DOHH2 (cell line): Measurements from ENCODE around the gene SCUBE2.

Experiments used
- H3F3A ChIP-seq: fragments of 200-600 bp; sonication (generic), shearing (Covaris generic); 2 replicates; pipeline ENCODE4 v1.6.0; 2016; ENCODE audit warnings: antibody characterized with exemption, mild to moderate bottlenecking; ENCODE audit not compliant: control insufficient read depth, insufficient read depth
- H3K27ac ChIP-seq: fragments of 200-600 bp; sonication (generic); 2 replicates; pipeline ENCODE4 v1.5.1; 2014; ENCODE audit warnings: low read depth, mild to moderate bottlenecking, low read length, moderate library complexity
- H3K27me3 ChIP-seq: fragments of 200-600 bp; sonication (generic); 2 replicates; pipeline ENCODE4 v1.6.1; 2014; ENCODE audit warnings: mild to moderate bottlenecking, low read length, mixed read lengths; ENCODE audit not compliant: control insufficient read depth
- H3K36me3 ChIP-seq: fragments of 200-600 bp; sonication (generic); 2 replicates; pipeline ENCODE4 v1.6.1; 2014; ENCODE audit warnings: mild to moderate bottlenecking, low read length, moderate library complexity, mixed read lengths; ENCODE audit not compliant: control insufficient read depth
- H3K4me1 ChIP-seq: fragments of 200-600 bp; sonication (generic); 2 replicates; pipeline ENCODE4 v1.6.1; 2014; ENCODE audit warnings: mild to moderate bottlenecking, low read length, mixed read lengths; ENCODE audit not compliant: control insufficient read depth
- H3K4me2 ChIP-seq: fragments of 200-600 bp; sonication (generic); 2 replicates; pipeline ENCODE4 v1.6.0; 2014; ENCODE audit warnings: mild to moderate bottlenecking, low read length, moderate library complexity
- H3K4me3 ChIP-seq: fragments of 200-600 bp; sonication (generic); 2 replicates; pipeline ENCODE4 v1.5.1; 2014; ENCODE audit warnings: mild to moderate bottlenecking, low read length, mixed read lengths
- H3K79me2 ChIP-seq: fragments of 200-600 bp; sonication (generic); 2 replicates; pipeline ENCODE4 v1.6.1; 2014; ENCODE audit warnings: mild to moderate bottlenecking, low read length, mixed read lengths; ENCODE audit not compliant: control insufficient read depth
- H3K9me2 ChIP-seq: fragments of 200-600 bp; sonication (generic); replicated peaks from 2 replicates; pipeline ENCODE4 v1.6.1; 2014; ENCODE audit warnings: mild to moderate bottlenecking, low read length, mixed read lengths; ENCODE audit not compliant: control insufficient read depth
- H3K9me3 ChIP-seq: fragments of 200-600 bp; sonication (generic); 2 replicates; pipeline ENCODE4 v1.6.1; 2014; ENCODE audit warnings: antibody characterized with exemption, low read length, mixed read lengths; ENCODE audit not compliant: control insufficient read depth, insufficient read depth
- H4K20me1 ChIP-seq: fragments of 200-600 bp; sonication (generic); 2 replicates; pipeline ENCODE4 v1.6.0; 2014; ENCODE audit warnings: low read depth, mild to moderate bottlenecking, antibody characterized with exemption, low read length, moderate library complexity; ENCODE audit not compliant: control insufficient read depth, insufficient read depth
- CTCF ChIP-seq: fragments of 200-600 bp; sonication (generic); IDR thresholded peaks from one replicate; pipeline ENCODE4 v1.5.1; 2014; ENCODE audit warnings: antibody characterized with exemption, mild to moderate bottlenecking, low read depth, low read length; ENCODE audit not compliant: poor library complexity, severe bottlenecking
- EZH2phosphoT487 ChIP-seq: fragments of 200-600 bp; sonication (generic); IDR thresholded peaks from 2 replicates; pipeline ENCODE4 v1.6.1; 2017; ENCODE audit warnings: borderline replicate concordance, mild to moderate bottlenecking, antibody characterized with exemption, low read length, moderate library complexity, mixed read lengths

Gene SCUBE2

GRCh38 chr11:9070749-9071491 lies 20.5 kb downstream of the SCUBE2 start:
- H3K79me2 ChIP-seq, result no peaks in the 10 kb centered on the region
- no peaks in the 10 kb centered on the region for H3K9me3 ChIP-seq
- no peaks in the 10 kb centered on the region for H4K20me1 ChIP-seq
- peaks cover 51% of the 10 kb centered on the region for H3K27me3 ChIP-seq
- H3F3A ChIP-seq, result no peaks in the 10 kb centered on the region
- H3K4me2 ChIP-seq, result no peak overlapping the region
- H3K36me3 ChIP-seq, result no peaks in the 10 kb centered on the region
- no peaks in the 10 kb centered on the region for H3K9me2 ChIP-seq
- H3K4me3 ChIP-seq, result no peak overlapping the region
- no peaks in the 10 kb centered on the region for H3K4me1 ChIP-seq
- TF ChIP-seq CTCF (no peak), EZH2phosphoT487 (no peak)
- no peak overlapping the region for H3K27ac ChIP-seq

GRCh38 chr11:9069862-9070470 lies 21.4 kb downstream of the SCUBE2 start:
- TF ChIP-seq CTCF (no peak), EZH2phosphoT487 (no peak)
- Histone ChIP-seq H3K27me3 (peaks cover 49% of the 10 kb centered on the region), H3K36me3 (no peaks in the 10 kb centered on the region), H3K79me2 (no peaks in the 10 kb centered on the region), H3F3A (no peaks in the 10 kb centered on the region), H3K27ac (no peak overlapping the region), H3K4me3 (no peak overlapping the region), H3K9me3 (no peaks in the 10 kb centered on the region), H3K4me2 (no peak overlapping the region), H4K20me1 (no peaks in the 10 kb centered on the region), H3K4me1 (no peaks in the 10 kb centered on the region), H3K9me2 (no peaks in the 10 kb centered on the region)

GRCh38 chr11:9069256-9069655 lies 22.1 kb downstream of the SCUBE2 start:
- Histone ChIP-seq H3F3A (no peaks in the 10 kb centered on the region), H3K4me1 (no peaks in the 10 kb centered on the region), H3K27ac (no peak overlapping the region), H3K4me2 (no peak overlapping the region), H3K36me3 (no peaks in the 10 kb centered on the region), H3K79me2 (no peaks in the 10 kb centered on the region), H3K4me3 (no peak overlapping the region), H3K27me3 (peaks cover 47% of the 10 kb centered on the region), H3K9me2 (no peaks in the 10 kb centered on the region), H3K9me3 (no peaks in the 10 kb centered on the region), H4K20me1 (no peaks in the 10 kb centered on the region)
- TF ChIP-seq EZH2phosphoT487, result no peak
- TF ChIP-seq CTCF, result no peak
